Fibroblast of mammary gland (primary cell): Measurements from ENCODE around the gene MAPK11.

Experiments
- DNase-seq: peaks from one replicate; pipeline ENCODE4 v3.0.0-alpha.2; 2010; ENCODE audit warnings: low read depth
- H3K4me3 ChIP-seq: 2 replicates; pipeline ENCODE4 v1.5.1; 2011; ENCODE audit warnings: low read depth, mild to moderate bottlenecking, low read length, moderate library complexity; ENCODE audit not compliant: control insufficient read depth
- TF ChIP-seq, protein P1 (sequence below): conservative IDR thresholded peaks from 2 replicates; pipeline ENCODE4 v1.5.1; 2011; ENCODE audit warnings: low read depth, low read length, inconsistent platforms; ENCODE audit not compliant: control insufficient read depth, insufficient read depth

The MAPK11 gene

DNA sequence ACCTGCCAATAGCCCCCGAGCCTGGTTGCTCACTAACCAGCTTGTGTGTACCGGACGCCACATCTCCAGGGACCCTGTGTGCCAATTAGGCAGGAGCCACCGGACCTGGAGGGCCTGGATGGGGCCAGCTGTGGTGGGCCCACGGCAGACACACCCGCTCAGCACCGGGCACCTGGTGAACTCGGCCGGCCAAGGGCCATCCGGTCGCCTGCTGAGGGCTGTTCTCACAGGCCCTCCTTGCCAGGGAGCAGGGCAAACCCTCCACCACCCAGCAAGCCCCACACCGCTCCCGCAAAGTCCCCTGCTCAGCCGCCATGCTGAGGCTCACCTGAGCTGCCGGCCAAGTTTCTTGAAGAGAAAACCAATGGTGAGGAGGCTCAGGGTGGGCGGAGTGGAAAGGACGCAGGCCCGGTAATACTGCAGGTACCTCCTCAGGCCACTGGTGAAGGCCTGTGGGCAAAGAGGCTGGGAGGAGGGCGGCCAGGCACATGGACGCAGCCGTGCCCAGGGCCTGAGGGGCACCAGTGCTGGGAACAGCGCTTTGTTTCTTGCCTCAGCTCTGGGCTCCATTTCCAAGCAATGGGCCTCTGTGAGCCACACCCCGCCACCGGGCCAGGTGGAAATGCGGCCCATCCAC is 42.5 kb downstream of the MAPK11 start:
- TF ChIP-seq, protein P1, sequence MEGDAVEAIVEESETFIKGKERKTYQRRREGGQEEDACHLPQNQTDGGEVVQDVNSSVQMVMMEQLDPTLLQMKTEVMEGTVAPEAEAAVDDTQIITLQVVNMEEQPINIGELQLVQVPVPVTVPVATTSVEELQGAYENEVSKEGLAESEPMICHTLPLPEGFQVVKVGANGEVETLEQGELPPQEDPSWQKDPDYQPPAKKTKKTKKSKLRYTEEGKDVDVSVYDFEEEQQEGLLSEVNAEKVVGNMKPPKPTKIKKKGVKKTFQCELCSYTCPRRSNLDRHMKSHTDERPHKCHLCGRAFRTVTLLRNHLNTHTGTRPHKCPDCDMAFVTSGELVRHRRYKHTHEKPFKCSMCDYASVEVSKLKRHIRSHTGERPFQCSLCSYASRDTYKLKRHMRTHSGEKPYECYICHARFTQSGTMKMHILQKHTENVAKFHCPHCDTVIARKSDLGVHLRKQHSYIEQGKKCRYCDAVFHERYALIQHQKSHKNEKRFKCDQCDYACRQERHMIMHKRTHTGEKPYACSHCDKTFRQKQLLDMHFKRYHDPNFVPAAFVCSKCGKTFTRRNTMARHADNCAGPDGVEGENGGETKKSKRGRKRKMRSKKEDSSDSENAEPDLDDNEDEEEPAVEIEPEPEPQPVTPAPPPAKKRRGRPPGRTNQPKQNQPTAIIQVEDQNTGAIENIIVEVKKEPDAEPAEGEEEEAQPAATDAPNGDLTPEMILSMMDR = no peak
- H3K4me3 ChIP-seq = no peak overlapping the region
- DNase-seq = no peak

DNA sequence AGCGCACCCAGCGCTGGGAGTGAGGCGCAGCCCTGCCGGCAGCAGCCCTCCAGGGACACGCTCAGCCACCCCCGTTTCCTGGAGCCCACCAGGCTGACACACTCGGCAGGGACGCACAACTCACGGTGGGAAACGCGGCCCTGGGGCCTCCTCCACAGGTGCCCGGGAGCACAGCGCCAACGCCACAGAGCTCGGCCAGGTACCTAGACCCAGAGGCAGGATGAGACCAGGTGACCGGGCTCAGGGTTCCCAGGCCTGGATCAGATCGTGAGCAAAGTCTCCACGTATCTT is 43.4 kb downstream of the MAPK11 start:
- TF ChIP-seq, protein P1 = no peak
- no peak for DNase-seq
- no peak overlapping the region for H3K4me3 ChIP-seq

DNA sequence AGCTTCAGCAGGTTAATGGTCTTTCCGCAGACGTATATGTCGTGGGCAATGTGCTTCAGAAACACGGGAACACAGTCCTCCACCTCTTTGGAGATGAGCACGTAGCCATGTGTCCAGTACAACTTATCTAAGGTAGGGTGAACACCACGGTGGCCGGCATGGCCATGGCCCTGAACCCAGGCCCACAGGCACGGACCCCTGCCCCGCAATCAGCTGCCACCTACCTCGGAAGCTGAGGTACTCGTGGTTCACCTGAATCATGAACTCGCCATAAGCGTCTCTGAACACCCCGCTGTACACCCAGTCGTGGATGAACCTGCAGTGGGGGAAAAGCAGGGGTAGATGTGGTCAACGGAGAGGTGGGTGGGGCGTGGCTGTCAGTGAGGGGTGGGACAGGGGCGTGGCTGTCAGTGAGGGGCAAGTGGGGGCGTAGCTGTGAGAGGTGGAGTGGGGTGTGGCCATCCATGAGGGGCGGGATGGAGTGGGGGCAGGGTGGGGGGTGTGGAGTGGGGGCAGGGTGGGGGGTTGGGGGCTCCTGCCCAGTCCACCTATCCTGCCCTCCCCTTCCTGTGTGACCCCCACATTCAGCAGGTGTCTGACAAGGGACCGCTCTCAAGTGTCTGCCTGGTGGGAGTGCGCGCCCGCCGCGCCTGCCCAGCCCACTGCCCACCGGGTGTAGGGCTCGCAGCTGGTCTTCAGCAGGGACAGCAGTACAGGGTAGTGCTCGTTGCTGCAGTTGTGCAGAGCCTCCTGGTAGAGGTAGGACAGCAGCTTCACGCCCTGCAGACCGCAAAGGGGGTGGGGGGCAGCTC is 43.9 kb downstream of the MAPK11 start:
- no peak overlapping the region for H3K4me3 ChIP-seq
- DNase-seq = no peak
- TF ChIP-seq, protein P1 = no peak

DNA sequence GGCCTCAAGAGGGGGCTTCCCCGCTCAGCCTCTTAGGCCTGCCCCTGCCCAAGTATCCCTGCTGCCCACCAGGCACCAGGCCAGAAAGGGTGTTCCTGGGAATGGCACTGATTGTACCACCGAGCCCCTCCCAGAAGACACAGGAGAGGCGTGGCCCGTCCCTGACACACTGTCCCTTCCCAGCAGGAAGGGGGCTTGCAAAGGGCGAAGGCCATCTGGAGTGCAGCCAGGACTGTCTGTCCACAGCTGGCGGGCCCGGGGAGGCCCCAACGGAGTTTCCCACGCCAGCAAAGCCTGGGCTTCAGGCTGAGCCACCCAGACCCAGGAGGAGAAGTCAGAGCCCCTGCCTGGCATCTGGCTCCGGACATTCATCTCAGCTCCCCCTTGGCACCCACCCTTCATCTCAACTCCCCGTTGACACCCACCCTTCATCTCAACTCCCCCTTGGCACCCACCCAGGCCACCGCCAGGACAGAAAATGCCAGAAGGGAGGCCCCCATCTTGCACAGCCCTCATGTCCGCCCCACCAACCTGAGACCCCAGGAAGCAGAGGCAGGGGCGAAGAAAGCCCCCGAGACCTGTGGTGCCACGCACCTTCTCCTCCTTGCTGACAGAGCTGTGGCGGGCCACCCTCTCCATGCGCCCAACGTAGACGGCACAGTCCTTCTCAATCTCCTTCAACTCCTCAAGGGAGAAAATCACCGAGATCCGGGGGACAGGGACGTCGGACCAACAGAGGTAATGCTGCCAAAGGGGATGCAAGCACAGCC is 44.8 kb downstream of the MAPK11 start:
- no peak overlapping the region for H3K4me3 ChIP-seq
- TF ChIP-seq, protein P1 = no peak
- DNase-seq = no peak

DNA sequence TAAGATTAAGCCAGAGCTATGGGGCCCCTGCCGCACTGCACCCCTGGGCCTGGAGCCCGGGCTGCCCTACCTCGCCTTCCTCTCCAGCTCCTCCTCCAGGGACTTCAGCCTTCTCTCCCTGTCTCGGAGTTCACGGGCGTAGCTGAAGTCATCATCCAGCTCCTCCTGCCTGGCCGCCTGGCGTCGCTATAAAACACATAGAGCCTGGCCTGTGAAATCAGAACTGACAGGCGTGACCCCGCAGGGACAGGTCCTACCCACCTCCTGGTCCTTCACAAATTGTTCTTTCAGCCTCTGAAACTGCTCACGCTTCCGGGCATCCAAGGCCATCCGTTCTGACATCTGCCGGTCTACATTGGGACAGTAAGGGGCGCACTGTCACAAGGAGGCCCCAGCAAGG is 46.1 kb downstream of the MAPK11 start:
- no peak for DNase-seq

DNA sequence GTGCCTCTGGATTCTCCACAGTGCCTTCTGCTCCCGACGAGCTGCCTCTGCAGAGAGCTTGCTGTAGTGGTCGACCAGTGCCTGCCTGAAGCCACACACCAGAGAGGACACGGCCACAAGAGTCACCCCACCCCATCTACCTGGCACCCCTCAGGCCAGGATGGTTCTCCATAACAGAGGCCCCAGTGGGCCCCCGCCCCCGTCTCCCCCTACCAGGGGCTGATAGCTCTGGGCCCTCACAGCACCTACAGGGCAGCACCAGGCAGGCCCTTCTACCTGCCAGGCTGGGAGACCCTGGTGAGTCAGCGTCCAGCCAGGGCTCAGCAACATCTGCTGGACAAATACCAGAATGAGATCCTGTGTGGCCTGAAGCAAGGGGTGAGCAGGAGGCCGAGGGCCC is 47.7 kb downstream of the MAPK11 start:
- DNase-seq = no peak
- no peak overlapping the region for H3K4me3 ChIP-seq
- TF ChIP-seq, protein P1 = no peak

More for the DNA sequence above, 46.1 kb downstream of the MAPK11 start:
- no peak overlapping the region for H3K4me3 ChIP-seq
- TF ChIP-seq, protein P1 = no peak
